GM13976 (cell line): Measurements from ENCODE around the gene OR6N2.

ENCODE experiments used
- DNase-seq: peaks from one replicate; pipeline ENCODE4 v3.0.0; 2012; ENCODE audit warnings: low spot score
- in situ Hi-C: fragments of 300-500 bp; cut with MboI; formaldehyde crosslinking; loops from one replicate; pipeline ENCODE4 v1.12.0; 2022; ENCODE audit warnings: low sequenced_read_pairs, mixed read lengths, inconsistent platforms; ENCODE audit not compliant: unreplicated experiment
- TF ChIP-seq, protein P1 (sequence below): IDR thresholded peaks from 2 replicates; pipeline ENCODE4 v1.5.1; 2012; ENCODE audit warnings: borderline replicate concordance, mild to moderate bottlenecking; ENCODE audit not compliant: insufficient read depth; ENCODE audit errors: extremely low read depth, missing control alignments, control extremely low read depth

OR6N2 gene

DNA sequence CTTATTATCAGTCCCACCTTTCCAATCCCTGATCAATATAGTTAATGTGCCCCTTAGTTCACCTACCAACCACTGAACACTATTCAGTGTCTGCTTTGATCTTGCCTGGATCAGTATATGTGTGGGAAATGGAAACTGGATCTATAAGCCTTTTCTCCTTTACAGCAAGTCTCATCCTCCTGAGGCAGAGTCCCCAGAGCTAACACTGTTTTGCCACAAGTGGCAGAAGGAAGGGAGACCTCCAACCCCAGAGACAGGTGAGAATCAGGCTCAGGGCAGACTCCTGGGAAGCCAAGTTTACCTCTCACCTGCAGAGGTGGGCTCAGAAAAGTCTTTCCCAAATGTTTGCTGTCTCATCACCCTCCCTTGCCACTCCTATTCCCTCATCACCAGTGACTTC lies at the start of gene OR6N2:
Gene OR6N2, minus strand, starts transcription at position 101 of the 400 bp plus-strand sequence. CDS start 3,569 bp downstream, outside the sequence.
- in situ Hi-C loops, result no loop called here
- DNase-seq, result no peak
- TF ChIP-seq, protein P1, sequence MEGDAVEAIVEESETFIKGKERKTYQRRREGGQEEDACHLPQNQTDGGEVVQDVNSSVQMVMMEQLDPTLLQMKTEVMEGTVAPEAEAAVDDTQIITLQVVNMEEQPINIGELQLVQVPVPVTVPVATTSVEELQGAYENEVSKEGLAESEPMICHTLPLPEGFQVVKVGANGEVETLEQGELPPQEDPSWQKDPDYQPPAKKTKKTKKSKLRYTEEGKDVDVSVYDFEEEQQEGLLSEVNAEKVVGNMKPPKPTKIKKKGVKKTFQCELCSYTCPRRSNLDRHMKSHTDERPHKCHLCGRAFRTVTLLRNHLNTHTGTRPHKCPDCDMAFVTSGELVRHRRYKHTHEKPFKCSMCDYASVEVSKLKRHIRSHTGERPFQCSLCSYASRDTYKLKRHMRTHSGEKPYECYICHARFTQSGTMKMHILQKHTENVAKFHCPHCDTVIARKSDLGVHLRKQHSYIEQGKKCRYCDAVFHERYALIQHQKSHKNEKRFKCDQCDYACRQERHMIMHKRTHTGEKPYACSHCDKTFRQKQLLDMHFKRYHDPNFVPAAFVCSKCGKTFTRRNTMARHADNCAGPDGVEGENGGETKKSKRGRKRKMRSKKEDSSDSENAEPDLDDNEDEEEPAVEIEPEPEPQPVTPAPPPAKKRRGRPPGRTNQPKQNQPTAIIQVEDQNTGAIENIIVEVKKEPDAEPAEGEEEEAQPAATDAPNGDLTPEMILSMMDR, result no peak

- DNase-seq, result peak; percentile 36
- in situ Hi-C loops, result no loop called here
- TF ChIP-seq, protein P1, result no peak
Measured at GRCh38 chr1:158830074-158830677, 49.2 kb upstream of the OR6N2 start.

DNA sequence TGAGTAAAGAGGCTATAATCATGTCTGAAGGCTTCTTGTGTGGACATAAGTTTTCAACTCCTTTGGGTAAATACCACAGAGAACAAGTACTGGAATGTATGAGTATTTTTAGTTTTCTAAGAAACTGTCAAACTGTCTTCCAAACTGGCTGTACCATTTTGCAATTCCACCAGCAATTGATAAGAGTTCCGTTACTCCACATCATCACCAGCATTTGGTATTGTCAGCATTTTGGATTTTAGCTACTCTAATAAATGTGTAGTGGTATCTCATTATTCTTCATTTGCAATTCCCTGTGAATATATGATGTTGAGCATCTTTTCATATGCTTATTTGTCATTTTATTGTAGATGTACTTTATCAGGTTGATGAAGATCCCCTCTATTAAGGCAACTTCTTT lies 40.7 kb upstream of the OR6N2 start:
- in situ Hi-C loops, result no loop called here
- TF ChIP-seq, protein P1, result no peak

DNA sequence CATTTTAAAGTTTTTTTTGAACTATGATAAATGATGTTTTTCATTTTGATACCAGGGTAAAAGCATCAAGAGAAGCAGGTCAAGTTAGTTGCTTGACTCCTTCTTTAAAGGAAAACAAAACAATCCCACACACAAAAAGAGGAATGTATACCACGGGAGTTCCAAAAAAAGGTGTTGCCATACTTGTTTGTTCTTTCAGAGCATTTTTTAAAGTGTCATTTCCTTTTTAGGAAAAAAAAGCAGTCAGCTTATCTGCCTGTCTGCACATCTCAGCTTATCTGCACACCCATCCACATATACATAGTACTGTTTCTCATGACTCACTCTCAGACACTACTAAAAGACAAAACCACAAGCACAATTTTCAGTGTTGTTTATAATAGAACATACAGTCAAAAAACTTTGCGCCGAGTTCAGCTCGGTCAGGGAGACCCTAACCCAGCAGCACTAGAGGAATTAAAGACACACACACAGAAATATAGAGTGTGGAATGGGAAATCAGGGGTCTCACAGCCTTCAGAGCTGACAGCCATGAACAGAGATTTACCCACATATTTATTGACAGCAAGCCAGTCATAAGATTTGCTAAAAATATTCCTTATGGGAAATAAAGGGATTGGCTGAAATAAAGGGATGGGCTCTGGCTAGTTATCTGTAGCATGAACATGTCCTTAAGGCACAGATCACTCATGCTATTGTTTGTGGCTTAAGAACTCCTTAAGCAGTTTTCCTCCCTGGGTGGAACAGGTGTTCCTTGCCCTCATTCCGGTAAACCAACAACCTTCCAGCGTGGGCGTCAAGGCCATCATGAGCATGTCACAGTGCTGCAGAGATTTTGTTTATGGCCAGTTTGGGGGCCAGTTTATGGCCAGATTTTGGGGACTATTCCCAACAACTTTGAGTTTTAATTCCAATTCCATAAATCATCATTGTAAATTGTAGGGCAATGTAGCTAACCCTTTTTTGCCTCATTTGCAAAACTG lies 38.7 kb upstream of the OR6N2 start:
- in situ Hi-C loops, result no loop called here
- DNase-seq, result no peak
- TF ChIP-seq, protein P1, result no peak

More for the DNA sequence above, 40.7 kb upstream of the OR6N2 start:
- no peak for DNase-seq

GRCh38 chr1:158818975-158819431 lies 38.0 kb upstream of the OR6N2 start:
- in situ Hi-C loops, result no loop called here
- TF ChIP-seq, protein P1, result no peak
- DNase-seq, result no peak

DNA sequence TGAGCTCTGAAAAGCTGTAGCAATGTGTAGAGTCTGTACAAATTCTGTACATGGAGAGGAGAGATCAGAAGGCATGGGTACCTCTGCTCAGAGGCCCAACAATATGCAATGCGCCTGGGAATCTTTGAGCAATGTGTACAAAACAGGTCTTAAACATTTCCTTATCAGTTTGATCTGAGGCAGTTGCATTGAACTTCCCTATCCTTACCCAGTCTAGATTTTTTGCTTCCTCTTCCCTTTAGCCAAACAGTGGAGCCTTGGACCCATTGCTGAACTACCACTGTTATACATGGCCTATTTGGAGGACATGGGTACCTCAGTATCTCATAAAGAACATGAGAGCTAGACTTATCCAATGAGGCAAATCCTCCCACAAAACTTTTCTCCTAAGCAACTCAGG lies 37.6 kb upstream of the OR6N2 start:
- TF ChIP-seq, protein P1, result no peak
- in situ Hi-C loops, result no loop called here
- no peak for DNase-seq
